Calu3 (cell line): ENCODE data around the gene ATP5F1B. TPM values are rescaled to one million over a fixed set of nuclear protein-coding genes. Genes with fewer than 3 reads are reported as not detected.
A peak's percentile ranks its signal among the peaks of the same experiment; 100 is the strongest.

Experiments used
- Bru-seq: library from RNA; stranded (reverse); fragments of 400-500 nt; gene quantifications from one replicate; lab custom pipeline; 2021; lab: Mats Ljungman, UMichigan
- BruChase-seq, 2 experiments: library from RNA; stranded (reverse); fragments of 400-500 nt; gene quantifications; one replicate each; lab custom pipeline; 2021; lab: Mats Ljungman, UMichigan
- BruUV-seq: library from RNA; stranded (reverse); fragments of 400-500 nt; replicated peaks from 2 replicates; lab custom pipeline; 2021; lab: Mats Ljungman, UMichigan
- CTCF ChIA-PET: fragments of 300-600 bp; sonication (Branson Sonifier 250); formaldehyde crosslinking; loops from one replicate; lab custom pipeline; 2022; ENCODE audit warnings: antibody characterized with exemption; lab: Charles Lee
- DNase-seq: peaks from one replicate; pipeline ENCODE4 v3.0.0; 2022
- H3K27ac Mint-ChIP-seq: one replicate; pipeline ENCODE4 v1.8.0; 2022; ENCODE audit warnings: mixed read lengths; ENCODE audit not compliant: unreplicated experiment
- H3K27me3 Mint-ChIP-seq: one replicate; pipeline ENCODE4 v1.8.0; 2022; ENCODE audit warnings: mixed read lengths; ENCODE audit not compliant: unreplicated experiment
- H3K36me3 Mint-ChIP-seq: one replicate; pipeline ENCODE4 v1.8.0; 2022; ENCODE audit warnings: mild to moderate bottlenecking, moderate library complexity, mixed read lengths; ENCODE audit not compliant: insufficient read depth, unreplicated experiment
- H3K4me1 Mint-ChIP-seq: one replicate; pipeline ENCODE4 v1.8.0; 2022; ENCODE audit warnings: mild to moderate bottlenecking, low read depth, mixed read lengths; ENCODE audit not compliant: unreplicated experiment
- H3K4me3 Mint-ChIP-seq: one replicate; pipeline ENCODE4 v1.8.0; 2022; ENCODE audit warnings: mild to moderate bottlenecking, low read depth, moderate library complexity, mixed read lengths; ENCODE audit not compliant: unreplicated experiment
- H3K9me3 Mint-ChIP-seq: one replicate; pipeline ENCODE4 v1.8.0; 2022; ENCODE audit warnings: low read depth, mixed read lengths; ENCODE audit not compliant: unreplicated experiment
- intact Hi-C: fragments of 100-400 bp; cut with micrococcal nuclease; formaldehyde crosslinking; loops from one replicate; pipeline ENCODE4 v1.10.0; 2022; ENCODE audit not compliant: unreplicated experiment
- long read RNA-seq: library from polyadenylated mRNA; stranded (forward); transcript quantifications from one replicate; pipeline ENCODE4 v2.0.0, GENCODE V29; 2022
- total RNA-seq: library from RNA; stranded (reverse); gene quantifications from 2 replicates; pipeline ENCODE4 v1.2.3, GENCODE V29; 2022
- TF ChIP-seq, protein P1 (sequence below): fragments of 200-600 bp; IDR thresholded peaks from one replicate; pipeline ENCODE4 v1.8.0; 2022; ENCODE audit warnings: antibody characterized with exemption; ENCODE audit not compliant: unreplicated experiment

The ATP5F1B gene
- total RNA-seq = 822 and 875 TPM in 2 replicates
- percentile 97 among the genes with signal in this experiment for Bru-seq, nascent RNA
- BruChase-seq, experiment 1, labeled RNA remaining after a 6-hour chase = percentile 100 among the genes with signal in this experiment
- BruChase-seq, experiment 2, labeled RNA remaining after a 2-hour chase = percentile 99 among the genes with signal in this experiment
- long read RNA-seq, transcript ATP5F1B-208 (2 exons, 457 nt) = minor isoform, 13 of 848 reads
- long read RNA-seq, transcript ATP5F1B-201 (10 exons, 1,839 nt) = major isoform, 719 of 848 reads
- long read RNA-seq, partial matches to known transcripts = 58 of 848 reads
- long read RNA-seq, other reads (novel, unspliced or antisense) = 58 of 848 reads

DNA sequence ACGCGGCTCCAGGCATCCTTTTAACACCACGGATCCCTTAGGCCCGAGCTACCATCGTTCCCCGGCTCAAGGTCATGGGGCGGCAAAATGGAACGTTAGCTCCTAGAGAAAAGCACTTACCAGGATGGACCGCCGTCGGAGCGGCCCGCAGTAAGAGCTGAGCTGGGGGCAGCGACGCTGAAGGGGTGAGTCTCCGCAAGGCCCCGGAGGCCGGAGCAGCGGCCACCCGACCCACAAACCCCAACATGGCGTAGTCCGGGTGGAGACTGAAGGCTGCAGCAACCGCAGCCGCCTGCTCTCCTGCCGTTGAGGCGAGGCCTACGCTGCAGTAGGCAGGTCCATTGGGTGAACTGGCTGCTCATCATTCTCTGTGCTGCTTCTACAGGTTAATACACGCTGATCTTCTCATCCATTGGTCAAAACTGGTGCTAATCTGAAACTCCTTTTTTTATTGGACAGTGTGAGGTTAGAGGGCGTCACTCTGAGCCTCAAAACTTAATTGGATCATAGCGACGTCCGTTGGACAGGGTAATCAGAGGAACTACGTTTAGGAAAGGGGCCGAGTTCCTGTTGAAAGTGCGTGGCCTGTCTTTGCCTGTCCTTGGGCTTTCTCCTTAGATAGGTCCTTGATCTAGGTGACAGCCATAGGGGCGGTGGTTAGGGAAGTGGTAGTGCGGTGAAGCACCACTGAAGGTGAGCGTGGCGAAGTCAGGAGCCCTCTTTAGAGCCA is at the start of gene ATP5F1B:
Gene ATP5F1B, minus strand, starts transcription at position 268 of the 730 bp plus-strand sequence. Its CDS starts 21 bp downstream, at position 247.
- intact Hi-C loops = no loop called here
- Mint-ChIP-seq H3K27ac (peak within 1 kb of the TSS; percentile 91), H3K27me3 (no peaks in the 10 kb centered on the region), H3K4me3 (peak within 1 kb of the TSS; percentile 93), H3K4me1 (peaks cover 18% of the 10 kb centered on the region), H3K36me3 (peaks cover 54% of the 10 kb centered on the region), H3K9me3 (no peaks in the 10 kb centered on the region)
- no TSS peak for BruUV-seq
- CTCF ChIA-PET = interaction anchor here (0.6 to 2.6 kb wide), 5 partner anchors 9 to 165 kb away, joined by 3 to 10 read pairs (median 3); no protein-coding TSS in a partner anchor
- peak; percentile 97 for DNase-seq
- TF ChIP-seq, protein P1, sequence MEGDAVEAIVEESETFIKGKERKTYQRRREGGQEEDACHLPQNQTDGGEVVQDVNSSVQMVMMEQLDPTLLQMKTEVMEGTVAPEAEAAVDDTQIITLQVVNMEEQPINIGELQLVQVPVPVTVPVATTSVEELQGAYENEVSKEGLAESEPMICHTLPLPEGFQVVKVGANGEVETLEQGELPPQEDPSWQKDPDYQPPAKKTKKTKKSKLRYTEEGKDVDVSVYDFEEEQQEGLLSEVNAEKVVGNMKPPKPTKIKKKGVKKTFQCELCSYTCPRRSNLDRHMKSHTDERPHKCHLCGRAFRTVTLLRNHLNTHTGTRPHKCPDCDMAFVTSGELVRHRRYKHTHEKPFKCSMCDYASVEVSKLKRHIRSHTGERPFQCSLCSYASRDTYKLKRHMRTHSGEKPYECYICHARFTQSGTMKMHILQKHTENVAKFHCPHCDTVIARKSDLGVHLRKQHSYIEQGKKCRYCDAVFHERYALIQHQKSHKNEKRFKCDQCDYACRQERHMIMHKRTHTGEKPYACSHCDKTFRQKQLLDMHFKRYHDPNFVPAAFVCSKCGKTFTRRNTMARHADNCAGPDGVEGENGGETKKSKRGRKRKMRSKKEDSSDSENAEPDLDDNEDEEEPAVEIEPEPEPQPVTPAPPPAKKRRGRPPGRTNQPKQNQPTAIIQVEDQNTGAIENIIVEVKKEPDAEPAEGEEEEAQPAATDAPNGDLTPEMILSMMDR = no peak

DNA sequence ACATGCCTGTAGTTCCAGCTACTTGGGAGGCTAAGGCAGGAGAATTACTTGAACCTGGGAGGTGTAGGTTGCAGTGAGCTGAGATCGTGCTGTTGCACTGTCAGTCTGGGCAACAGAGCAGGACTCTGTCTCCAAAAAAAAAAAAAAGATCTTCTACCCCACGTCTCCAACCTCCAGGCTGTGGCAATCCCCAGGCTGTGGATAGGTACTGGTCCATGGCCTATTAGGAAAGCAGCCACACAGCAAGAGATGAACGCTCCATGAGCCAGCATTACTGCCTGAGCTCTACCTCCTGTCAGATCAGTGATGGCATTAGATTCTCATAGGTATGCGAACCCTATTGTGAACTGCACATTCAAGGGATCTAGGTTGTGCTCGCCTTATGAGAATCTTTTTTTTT is 48.4 kb upstream of the ATP5F1B start:
- no peaks in the 10 kb centered on the region for H3K9me3 Mint-ChIP-seq
- peaks cover 12% of the 10 kb centered on the region for H3K36me3 Mint-ChIP-seq
- CTCF ChIA-PET = interaction anchor here (0.7 kb wide), 1 partner anchor 121 kb away, joined by 3 read pairs; no protein-coding TSS in a partner anchor
- TF ChIP-seq, protein P1 = no peak
- intact Hi-C loops = no loop called here
- DNase-seq = no peak
- BruUV-seq = no TSS peak
- H3K4me3 Mint-ChIP-seq = no peak overlapping the region
- no peaks in the 10 kb centered on the region for H3K27me3 Mint-ChIP-seq
- no peak overlapping the region for H3K27ac Mint-ChIP-seq
- peaks cover 3% of the 10 kb centered on the region for H3K4me1 Mint-ChIP-seq

DNA sequence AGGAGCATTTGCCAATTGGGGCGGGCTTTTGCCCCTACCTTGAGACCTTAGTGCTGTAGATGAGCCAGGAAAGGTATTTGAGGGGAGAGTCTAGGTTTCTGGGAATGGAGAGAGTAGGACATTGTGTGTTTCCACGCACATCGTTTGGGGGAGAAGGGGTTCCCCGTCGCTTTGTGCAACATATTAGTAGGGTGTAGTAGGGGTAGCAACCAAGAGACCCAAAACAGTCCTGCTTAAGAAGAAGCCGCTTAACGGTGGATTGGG is 43.0 kb upstream of the ATP5F1B start:
- intact Hi-C loops = loop anchor here (5.0 kb wide), 1 partner anchor 51 kb away; no protein-coding TSS in a partner anchor
- Mint-ChIP-seq H3K9me3 (no peaks in the 10 kb centered on the region), H3K4me1 (peaks cover 12% of the 10 kb centered on the region), H3K4me3 (peak overlapping the region; percentile 99), H3K27me3 (no peaks in the 10 kb centered on the region), H3K36me3 (peaks cover 66% of the 10 kb centered on the region), H3K27ac (peak overlapping the region; percentile 100)
- CTCF ChIA-PET = interaction anchor here (0.5 to 1.3 kb wide), 4 partner anchors 17 to 52 kb away, joined by 3 to 5 read pairs (median 4); no protein-coding TSS in a partner anchor
- BruUV-seq = TSS peak; percentile 97
- TF ChIP-seq, protein P1 = no peak
- no peak for DNase-seq

DNA sequence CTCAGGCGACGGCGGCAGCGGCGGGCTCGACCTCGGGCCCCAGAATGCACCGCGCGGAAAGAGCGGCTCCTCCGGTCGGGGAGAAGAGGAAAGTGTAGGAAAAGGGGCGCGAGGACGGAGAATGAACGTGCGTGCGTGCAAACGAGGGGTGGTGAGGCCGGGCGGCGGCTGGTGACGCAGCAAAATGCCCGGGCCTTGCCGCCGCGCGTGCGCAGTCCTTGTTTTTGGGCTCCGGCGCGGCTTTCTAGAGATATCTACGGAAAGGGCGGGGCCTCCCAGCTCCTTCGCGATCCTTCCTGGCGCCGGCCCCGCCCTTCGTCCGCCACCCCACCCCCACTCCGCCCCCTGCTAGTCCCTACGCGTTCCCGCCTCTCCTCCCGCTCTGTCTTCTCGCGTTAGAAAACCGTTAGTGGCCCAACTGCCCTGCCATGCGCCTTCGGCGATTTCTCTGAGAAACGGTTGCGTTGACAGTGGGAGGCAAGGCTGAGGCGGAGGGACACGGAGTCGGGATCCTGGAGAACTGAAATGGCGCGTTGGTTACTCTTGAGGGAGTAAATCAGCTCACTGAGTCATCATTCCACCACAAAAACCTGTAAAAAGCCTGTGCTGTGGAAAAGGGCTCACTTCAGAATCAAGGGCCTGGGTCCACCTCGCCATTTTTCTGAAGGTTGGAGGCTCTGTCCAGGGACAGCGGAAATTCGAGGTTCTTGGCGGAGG is 42.5 kb upstream of the ATP5F1B start, which contains the start of gene PTGES3:
Gene PTGES3, minus strand, starts transcription at position 156 of the 717 bp plus-strand sequence. CDS start 285 bp downstream, outside the sequence.
- Mint-ChIP-seq H3K27ac (peak within 1 kb of the TSS; percentile 100), H3K36me3 (peaks cover 71% of the 10 kb centered on the region), H3K4me3 (peak within 1 kb of the TSS; percentile 99), H3K9me3 (no peaks in the 10 kb centered on the region), H3K27me3 (no peaks in the 10 kb centered on the region), H3K4me1 (peaks cover 12% of the 10 kb centered on the region)
- CTCF ChIA-PET = interaction anchor here (0.5 to 1.3 kb wide), 7 partner anchors 10 to 59 kb away, joined by 3 to 5 read pairs (median 5); partner anchors contain the start of gene BAZ2A
- BruUV-seq = no TSS peak
- intact Hi-C loops = loop anchor here (5.0 kb wide), 1 partner anchor 51 kb away; no protein-coding TSS in a partner anchor
- TF ChIP-seq, protein P1 = no peak
- DNase-seq = peak; percentile 99
